Keratinocyte (primary cell): ENCODE results near the gene ANKRD26. TPM values are rescaled to one million over a fixed set of nuclear protein-coding genes. Genes with fewer than 3 reads are reported as not detected.

Experiments used
- DNase-seq: peaks from one replicate; pipeline ENCODE4 v3.0.0-alpha.2; 2011; ENCODE audit warnings: low read depth, missing footprints, low spot score
- FAIRE-seq: peaks from 2 replicates; lab custom pipeline; 2011; peaks lifted over from hg19 to GRCh38; lab: Jason Lieb, UNC
- H2AFZ ChIP-seq: 2 replicates; pipeline ENCODE4 v1.6.0; 2012; ENCODE audit warnings: low read length, control low read depth, inconsistent platforms; ENCODE audit not compliant: control insufficient read depth
- H3K27ac ChIP-seq: 2 replicates; pipeline ENCODE4 v1.5.1; 2011; ENCODE audit warnings: low read length; ENCODE audit not compliant: control insufficient read depth, insufficient read depth
- H3K27me3 ChIP-seq: 3 replicates; pipeline ENCODE4 v1.6.0; 2011; ENCODE audit warnings: low read length; ENCODE audit not compliant: control insufficient read depth, insufficient read depth; ENCODE audit errors: extremely low read depth
- H3K36me3 ChIP-seq, 2 experiments: 2 replicates in 1 of 2; 3 replicates in 1 of 2; pipeline ENCODE4 v1.5.1; 2011; ENCODE audit warnings: low read length in 2 of 2, mild to moderate bottlenecking in 1 of 2; ENCODE audit not compliant: control insufficient read depth in 2 of 2, insufficient read depth in 2 of 2; ENCODE audit errors: extremely low read depth in 1 of 2
- H3K4me1 ChIP-seq: 3 replicates; pipeline ENCODE4 v1.5.1; 2011; ENCODE audit warnings: low read length; ENCODE audit not compliant: control insufficient read depth, insufficient read depth; ENCODE audit errors: extremely low read depth
- H3K4me2 ChIP-seq: 3 replicates; pipeline ENCODE4 v1.6.0; 2011; ENCODE audit warnings: low read depth, low read length; ENCODE audit not compliant: control insufficient read depth, insufficient read depth; ENCODE audit errors: extremely low read depth
- H3K4me3 ChIP-seq, 3 experiments: fragments of 200-600 bp in 1 of 3; sonication (generic) in 1 of 3; 2 replicates in 2 of 3; 3 replicates in 1 of 3; pipeline ENCODE4 v1.5.1; 2011 to 2016; ENCODE audit warnings: low read length in 3 of 3, mild to moderate bottlenecking in 3 of 3, control low read depth in 2 of 3, inconsistent platforms in 1 of 3, low read depth in 1 of 3, mixed read lengths in 1 of 3, mixed run types in 1 of 3, moderate library complexity in 1 of 3; ENCODE audit not compliant: control insufficient read depth in 2 of 3, insufficient read depth in 2 of 3; ENCODE audit errors: extremely low read depth in 1 of 3
- H3K79me2 ChIP-seq: 2 replicates; pipeline ENCODE4 v1.6.0; 2012; ENCODE audit warnings: low read length; ENCODE audit not compliant: control insufficient read depth, insufficient read depth
- H3K9ac ChIP-seq: 3 replicates; pipeline ENCODE4 v1.6.0; 2011; ENCODE audit warnings: low read length; ENCODE audit not compliant: control insufficient read depth, insufficient read depth; ENCODE audit errors: extremely low read depth
- H3K9me1 ChIP-seq: 3 replicates; pipeline ENCODE4 v1.6.0; 2011; ENCODE audit warnings: low read length; ENCODE audit not compliant: control insufficient read depth, insufficient read depth; ENCODE audit errors: extremely low read depth
- H3K9me3 ChIP-seq: 2 replicates; pipeline ENCODE4 v1.5.1; 2012; ENCODE audit warnings: low read depth, low read length; ENCODE audit not compliant: control insufficient read depth
- H4K20me1 ChIP-seq: 3 replicates; pipeline ENCODE4 v1.6.0; 2011; ENCODE audit warnings: low read length; ENCODE audit not compliant: control insufficient read depth, insufficient read depth; ENCODE audit errors: extremely low read depth
- EZH2 ChIP-seq: IDR thresholded peaks from one replicate; pipeline ENCODE4 v1.6.1; 2012; ENCODE audit warnings: inconsistent platforms, mild to moderate bottlenecking, low read length, moderate library complexity
- dilution Hi-C: fragments of 300-500 bp; cut with MboI; formaldehyde crosslinking; loops from one replicate; pipeline ENCODE4 v1.7.0; 2020; ENCODE audit warnings: low sequenced_read_pairs; ENCODE audit not compliant: extremely low pct_ligation_motif_present
- polyA plus RNA-seq, 5 experiments: library from polyadenylated mRNA; depleted of rRNA in 3 of 5; stranded (reverse) in 3 of 5; stranded (forward) in 1 of 5; unstranded in 1 of 5; fragments of >200 nt; gene quantifications; 1 replicate in 1 of 5; 2 replicates in 3 of 5; 3 replicates in 1 of 5; pipeline versions ENCODE4 v1.2.1 to v1.2.3, GENCODE V29; 2011 to 2012; ENCODE audit warnings: missing spikeins in 2 of 5, low read depth in 1 of 5, low replicate concordance in 1 of 5
- TF ChIP-seq, protein P1 (sequence below), 3 experiments: IDR thresholded peaks in 1 of 3; conservative IDR thresholded peaks in 1 of 3; optimal IDR thresholded peaks in 1 of 3; 2 replicates in 2 of 3; 3 replicates in 1 of 3; pipeline versions ENCODE3 to v1.5.1; 2011; ENCODE audit warnings: low read length in 3 of 3, mild to moderate bottlenecking in 3 of 3, moderate library complexity in 2 of 3, control low read depth in 1 of 3, inconsistent platforms in 1 of 3; ENCODE audit not compliant: insufficient read depth in 2 of 3; ENCODE audit errors: extremely low read depth in 1 of 3

ANKRD26 gene
- polyA plus RNA-seq, 1 donor (not counting 4 experiments of a cell fraction or from before 2014, with no cell fraction given): 3.3 TPM

DNA sequence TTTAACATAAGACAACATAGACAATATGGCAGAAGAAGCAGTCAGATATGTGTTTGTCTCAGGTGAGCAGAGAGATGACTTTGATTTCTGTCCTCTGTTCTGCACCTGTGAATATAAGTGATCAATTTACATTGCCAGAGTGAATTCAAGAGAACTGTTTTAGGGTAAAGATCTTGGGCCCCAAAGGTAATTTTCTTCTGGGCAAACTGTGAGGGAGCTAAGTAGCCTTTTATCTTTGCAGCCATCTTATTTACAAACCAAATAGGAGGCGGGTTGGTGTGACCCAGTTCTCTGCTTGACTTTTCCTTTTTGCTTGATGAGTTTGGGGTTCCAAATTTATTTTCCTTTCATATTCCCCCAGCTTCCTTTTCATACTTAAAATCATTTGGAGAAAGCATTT, 118.2 kb downstream of the ANKRD26 start:
- Histone ChIP-seq H3K4me1 (no peaks in the 10 kb centered on the region), H4K20me1 (no peaks in the 10 kb centered on the region), H3K27ac (no peak overlapping the region), H3K9me3 (no peaks in the 10 kb centered on the region), H3K79me2 (no peaks in the 10 kb centered on the region), H3K9ac (no peak overlapping the region), H3K27me3 (no peaks in the 10 kb centered on the region), H3K4me3 (no peak overlapping the region), H3K4me2 (no peak overlapping the region), H2AFZ (no peak overlapping the region), H3K36me3 (no peaks in the 10 kb centered on the region), H3K9me1 (no peaks in the 10 kb centered on the region)
- no peak for DNase-seq
- TF ChIP-seq EZH2: no peak
- TF ChIP-seq, protein P1, sequence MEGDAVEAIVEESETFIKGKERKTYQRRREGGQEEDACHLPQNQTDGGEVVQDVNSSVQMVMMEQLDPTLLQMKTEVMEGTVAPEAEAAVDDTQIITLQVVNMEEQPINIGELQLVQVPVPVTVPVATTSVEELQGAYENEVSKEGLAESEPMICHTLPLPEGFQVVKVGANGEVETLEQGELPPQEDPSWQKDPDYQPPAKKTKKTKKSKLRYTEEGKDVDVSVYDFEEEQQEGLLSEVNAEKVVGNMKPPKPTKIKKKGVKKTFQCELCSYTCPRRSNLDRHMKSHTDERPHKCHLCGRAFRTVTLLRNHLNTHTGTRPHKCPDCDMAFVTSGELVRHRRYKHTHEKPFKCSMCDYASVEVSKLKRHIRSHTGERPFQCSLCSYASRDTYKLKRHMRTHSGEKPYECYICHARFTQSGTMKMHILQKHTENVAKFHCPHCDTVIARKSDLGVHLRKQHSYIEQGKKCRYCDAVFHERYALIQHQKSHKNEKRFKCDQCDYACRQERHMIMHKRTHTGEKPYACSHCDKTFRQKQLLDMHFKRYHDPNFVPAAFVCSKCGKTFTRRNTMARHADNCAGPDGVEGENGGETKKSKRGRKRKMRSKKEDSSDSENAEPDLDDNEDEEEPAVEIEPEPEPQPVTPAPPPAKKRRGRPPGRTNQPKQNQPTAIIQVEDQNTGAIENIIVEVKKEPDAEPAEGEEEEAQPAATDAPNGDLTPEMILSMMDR (optimal IDR thresholded peaks at IDR 0.05 in 1 of 3, IDR thresholded peaks at IDR 0.05 in 1 of 3, conservative IDR thresholded peaks at IDR 0.05 in 1 of 3; ENCODE audit: extremely low read depth in 1 of 3, insufficient read depth in 2 of 3, low read length in 3 of 3): no peak
- dilution Hi-C loops: no loop called here
- FAIRE-seq: no peak

DNA sequence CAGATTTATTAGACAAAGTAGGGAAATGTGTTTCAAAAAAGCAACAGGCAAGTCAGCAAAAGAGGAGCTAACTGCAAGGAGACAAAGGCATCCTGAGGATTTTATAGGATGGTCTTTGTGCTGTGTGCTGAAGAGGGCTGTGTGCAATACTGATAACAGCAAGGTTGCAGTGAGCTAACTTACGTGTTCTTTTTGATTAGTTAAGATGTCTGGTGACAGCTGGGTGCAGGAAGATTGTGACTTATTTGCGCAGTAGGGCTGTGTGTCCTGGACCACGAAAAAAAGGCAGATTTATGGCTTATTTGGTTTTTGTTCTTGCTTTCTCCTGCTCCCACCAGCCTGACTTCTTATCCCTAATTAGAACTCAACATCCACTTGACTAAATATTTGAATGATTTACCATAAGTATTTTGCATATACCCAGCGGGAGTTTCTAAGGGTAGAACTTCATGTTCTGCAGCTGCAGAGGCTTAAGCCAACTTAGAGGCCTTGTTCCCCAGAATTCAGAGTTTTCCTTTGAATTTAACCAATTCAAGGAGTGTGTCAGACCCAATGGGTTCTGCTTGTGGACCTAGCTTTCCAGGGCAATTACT, 119.0 kb downstream of the ANKRD26 start:
- dilution Hi-C loops: no loop called here
- no peak overlapping the region for H3K4me2 ChIP-seq
- no peak overlapping the region for H2AFZ ChIP-seq
- no peak for TF ChIP-seq EZH2
- no peaks in the 10 kb centered on the region for H3K27me3 ChIP-seq
- DNase-seq: no peak
- H3K4me1 ChIP-seq: no peaks in the 10 kb centered on the region
- FAIRE-seq: no peak
- H3K27ac ChIP-seq: no peak overlapping the region
- no peaks in the 10 kb centered on the region for H3K9me1 ChIP-seq
- no peaks in the 10 kb centered on the region for H4K20me1 ChIP-seq
- H3K9me3 ChIP-seq: no peaks in the 10 kb centered on the region
- no peak overlapping the region for H3K4me3 ChIP-seq
- no peak overlapping the region for H3K9ac ChIP-seq
- no peaks in the 10 kb centered on the region for H3K79me2 ChIP-seq
- H3K36me3 ChIP-seq: no peaks in the 10 kb centered on the region

DNA sequence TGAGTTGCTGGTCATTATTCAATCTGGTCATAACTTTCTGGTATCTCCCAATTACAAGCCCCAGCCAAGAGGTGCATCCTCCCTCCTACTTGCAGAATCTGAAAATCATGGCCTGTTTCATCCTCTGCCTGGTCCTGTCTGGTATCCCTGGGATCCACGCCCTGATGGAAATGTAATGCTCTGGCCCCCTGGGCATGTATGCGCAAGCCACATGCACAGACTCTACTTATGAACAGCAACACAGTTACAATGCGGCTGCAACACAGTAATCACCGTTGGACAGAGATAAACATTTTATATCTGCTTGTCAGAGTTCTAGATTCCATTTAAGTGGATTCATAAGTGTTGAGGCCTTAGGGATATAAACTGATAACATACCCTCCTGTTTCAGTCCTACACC, 121.8 kb downstream of the ANKRD26 start:
- Histone ChIP-seq H2AFZ (no peak overlapping the region), H3K4me1 (no peaks in the 10 kb centered on the region), H3K4me3 (no peak overlapping the region), H3K79me2 (no peaks in the 10 kb centered on the region), H3K36me3 (no peaks in the 10 kb centered on the region), H3K27ac (no peak overlapping the region), H3K4me2 (no peak overlapping the region), H3K9me3 (no peaks in the 10 kb centered on the region), H4K20me1 (no peaks in the 10 kb centered on the region), H3K9ac (no peak overlapping the region), H3K9me1 (no peaks in the 10 kb centered on the region), H3K27me3 (no peaks in the 10 kb centered on the region)
- no peak for FAIRE-seq
- TF ChIP-seq, protein P1 (optimal IDR thresholded peaks at IDR 0.05 in 1 of 3, IDR thresholded peaks at IDR 0.05 in 1 of 3, conservative IDR thresholded peaks at IDR 0.05 in 1 of 3; ENCODE audit: extremely low read depth in 1 of 3, insufficient read depth in 2 of 3, low read length in 3 of 3): no peak
- no peak for TF ChIP-seq EZH2
- dilution Hi-C loops: no loop called here
- DNase-seq: no peak
